ENCODE measurements around the gene RAB28.
A peak's percentile ranks its signal among the peaks of the same experiment; 100 is the strongest.

The RAB28 gene

GRCh38 chr4:13504374-13504773, 20.2 kb upstream of the RAB28 start:
- no peak for DNase-seq

- no peak for DNase-seq
These were observed 14.3 kb upstream of the RAB28 start for GRCh38 chr4:13498469-13498868.

GRCh38 chr4:13496605-13497004, 12.5 kb upstream of the RAB28 start:
- DNase-seq, result no peak

- no peak for DNase-seq
These were observed 11.6 kb upstream of the RAB28 start for GRCh38 chr4:13495753-13496152.

GRCh38 chr4:13493793-13494192, 9.7 kb upstream of the RAB28 start:
- DNase-seq, result no peak

GRCh38 chr4:13492747-13493146, 8.6 kb upstream of the RAB28 start:
- no peak for DNase-seq

- DNase-seq, result peak; percentile 5
These were observed 645 bp upstream of the RAB28 start for GRCh38 chr4:13484749-13485221.

GRCh38 chr4:13483768-13484121, 395 bp downstream of the RAB28 start:
- peak; percentile 63 for DNase-seq

- DNase-seq, result peak; percentile 6
These were observed 888 bp downstream of the RAB28 start for GRCh38 chr4:13483136-13483767.

GRCh38 chr4:13481569-13481968, 2.6 kb downstream of the RAB28 start:
- peak; percentile 15 for DNase-seq

- DNase-seq, result no peak
These were observed 5.4 kb downstream of the RAB28 start for GRCh38 chr4:13478707-13479106.

GRCh38 chr4:13478131-13478530, 6.0 kb downstream of the RAB28 start:
- no peak for DNase-seq

- DNase-seq, result peak; percentile 33
These were observed 7.2 kb downstream of the RAB28 start for GRCh38 chr4:13476915-13477314.

GRCh38 chr4:13476152-13476551, 8.0 kb downstream of the RAB28 start:
- DNase-seq, result no peak

GRCh38 chr4:13471400-13471799, 12.7 kb downstream of the RAB28 start:
- DNase-seq, result no peak

- no peak for DNase-seq
These were observed 13.8 kb downstream of the RAB28 start for GRCh38 chr4:13470379-13470778.

GRCh38 chr4:13464973-13465372, 19.2 kb downstream of the RAB28 start:
- DNase-seq, result no peak

- no peak for DNase-seq
These were observed 19.6 kb downstream of the RAB28 start for GRCh38 chr4:13464543-13464942.

GRCh38 chr4:13461191-13461905, 22.8 kb downstream of the RAB28 start:
- no peak for DNase-seq

- DNase-seq, result no peak
These were observed 28.7 kb downstream of the RAB28 start for GRCh38 chr4:13455411-13455810.

GRCh38 chr4:13454786-13455185, 29.4 kb downstream of the RAB28 start:
- DNase-seq, result no peak

GRCh38 chr4:13452927-13453579, 31.1 kb downstream of the RAB28 start:
- DNase-seq, result no peak

- no peak for DNase-seq
These were observed 34.5 kb downstream of the RAB28 start for GRCh38 chr4:13449590-13449989.

All from amniotic stem cell (primary cell).